ENCODE data around the gene TSPAN9. TPM values are rescaled to one million over a fixed set of nuclear protein-coding genes. Genes with fewer than 3 reads are reported as not detected.

The TSPAN9 gene
- polyA plus RNA-seq, 1 of the 3 experiments (the other 2 are of a cell fraction): 34.9 TPM

DNA sequence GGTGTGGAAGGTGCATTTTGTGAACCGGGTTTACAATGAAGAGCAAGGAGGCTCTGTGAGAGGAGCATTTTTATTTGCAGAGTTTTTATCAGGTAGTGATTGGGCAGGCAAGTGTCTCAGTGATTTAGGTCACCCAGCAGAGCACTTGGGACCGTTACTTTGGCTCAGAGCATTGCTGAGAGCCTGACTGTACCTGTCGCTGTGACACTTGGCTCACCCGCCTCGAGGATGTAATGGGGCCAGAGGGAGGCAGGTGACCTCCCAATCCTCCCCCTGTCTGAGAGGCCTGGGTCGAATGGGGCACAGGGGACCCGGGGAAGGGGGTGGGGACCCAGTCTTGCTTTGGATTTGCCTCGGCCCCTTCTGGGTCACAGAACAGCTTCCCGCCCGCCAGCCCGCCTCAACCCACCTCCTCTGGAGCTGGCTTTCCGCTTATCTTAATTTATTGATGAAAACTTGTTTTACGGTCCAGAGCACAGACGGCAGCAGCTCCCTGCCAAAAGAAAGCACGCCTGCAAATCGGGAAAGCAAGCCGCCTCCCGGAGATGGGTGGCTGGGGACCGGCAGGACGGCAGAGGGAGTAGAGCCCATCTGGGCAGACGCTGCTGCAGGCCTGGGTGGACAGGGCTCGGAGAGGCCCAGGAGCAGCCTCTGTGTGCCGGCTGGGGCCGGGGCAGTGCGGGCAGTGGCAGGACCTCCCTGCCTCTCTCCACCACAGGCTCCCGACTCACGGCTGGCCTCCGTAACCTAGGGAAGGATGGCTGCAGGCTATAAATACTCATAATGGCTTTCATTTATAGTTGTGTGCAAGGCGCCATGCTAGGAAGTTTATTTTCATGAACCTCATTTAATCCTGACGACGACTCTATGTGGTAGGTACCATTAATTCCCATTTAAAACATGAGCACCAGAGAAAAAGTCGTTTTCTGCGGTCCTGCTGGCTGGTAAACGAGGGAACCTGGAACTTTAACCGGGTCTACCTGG is 187.1 kb downstream of the TSPAN9 start:
- no peaks in the 10 kb centered on the region for H4K20me1 ChIP-seq (ENCODE audit: insufficient read depth)
- TF ChIP-seq GATA2 (CRISPR knock-in tag; IDR thresholded peaks at IDR 0.05) (peak; percentile 63), SMC3 (IDR thresholded peaks at IDR 0.05; ENCODE audit: low read depth, low read length) (peak; percentile 27; the same call in 1 of the 2 replicates), RXRA (IDR thresholded peaks at IDR 0.05; ENCODE audit: borderline replicate concordance, low read depth) (no peak), EP300 (IDR thresholded peaks at IDR 0.05; ENCODE audit: borderline replicate concordance in 1 of 2, low read depth in 1 of 2, low read length in 1 of 2) (peak in 1 of 2 experiments; percentile 30; a peak in 1 of 4 replicates), MXI1 (IDR thresholded peaks at IDR 0.05; ENCODE audit: low read depth, low read length) (peak; percentile 71; the same call in 1 of the 2 replicates), RCOR1 (IDR thresholded peaks at IDR 0.05; ENCODE audit: low read length) (peak; percentile 34; the same call in 1 of the 2 replicates), FOXJ3 (CRISPR knock-in tag; IDR thresholded peaks at IDR 0.05) (no peak), CHD2 (IDR thresholded peaks at IDR 0.05; ENCODE audit: low read length, partially characterized antibody) (peak; percentile 37)
- TF ChIP-seq, protein P1, sequence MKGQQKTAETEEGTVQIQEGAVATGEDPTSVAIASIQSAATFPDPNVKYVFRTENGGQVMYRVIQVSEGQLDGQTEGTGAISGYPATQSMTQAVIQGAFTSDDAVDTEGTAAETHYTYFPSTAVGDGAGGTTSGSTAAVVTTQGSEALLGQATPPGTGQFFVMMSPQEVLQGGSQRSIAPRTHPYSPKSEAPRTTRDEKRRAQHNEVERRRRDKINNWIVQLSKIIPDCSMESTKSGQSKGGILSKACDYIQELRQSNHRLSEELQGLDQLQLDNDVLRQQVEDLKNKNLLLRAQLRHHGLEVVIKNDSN (IDR thresholded peaks at IDR 0.05; ENCODE audit: borderline replicate concordance, low read depth): no peak
- TF ChIP-seq, protein P2, sequence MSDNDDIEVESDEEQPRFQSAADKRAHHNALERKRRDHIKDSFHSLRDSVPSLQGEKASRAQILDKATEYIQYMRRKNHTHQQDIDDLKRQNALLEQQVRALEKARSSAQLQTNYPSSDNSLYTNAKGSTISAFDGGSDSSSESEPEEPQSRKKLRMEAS (IDR thresholded peaks at IDR 0.05; ENCODE audit: low read depth): no peak
- no peak overlapping the region for H3K4me3 ChIP-seq (ENCODE audit: low read depth in 2 of 2, low read length in 1 of 2)
- H3K4me1 ChIP-seq (ENCODE audit: control insufficient read depth in 1 of 2, insufficient read depth in 2 of 2, low read depth in 1 of 2, low read length in 1 of 2): peaks cover 0 to 21% of the 10 kb centered on the region in 2 experiments; a peak in 2 of 4 replicates
- ChIA-PET POLR2A (interaction anchor here (1.2 to 1.6 kb wide), 2 partner anchors 11 to 40 kb away, joined by 3 read pairs; no protein-coding TSS in a partner anchor), CTCF (interaction anchor here (0.7 to 4.3 kb wide), 4 partner anchors 9 to 129 kb away, joined by 3 to 13 read pairs (median 6); no protein-coding TSS in a partner anchor)
- no peaks in the 10 kb centered on the region for H3K27me3 ChIP-seq (ENCODE audit: insufficient read depth)
- H3K9me3 ChIP-seq: no peaks in the 10 kb centered on the region
- H3K4me2 ChIP-seq: no peak overlapping the region
- H3K27ac ChIP-seq (ENCODE audit: low read depth in 2 of 2, low read length in 1 of 2): peak overlapping the region in 1 of 2 experiments; percentile 81; a peak in 2 of 4 replicates
- H3K36me3 ChIP-seq (replicated peaks in 1 of 2; ENCODE audit: control insufficient read depth in 1 of 2, insufficient read depth in 2 of 2, low read length in 1 of 2): no peaks in the 10 kb centered on the region
- no peak overlapping the region for H2AFZ ChIP-seq (ENCODE audit: low read depth)
- no peaks in the 10 kb centered on the region for H3F3A ChIP-seq (replicated peaks; ENCODE audit: insufficient read depth)
- no peaks in the 10 kb centered on the region for H3K79me2 ChIP-seq (ENCODE audit: insufficient read depth)
- H3K9ac ChIP-seq: no peak overlapping the region
- WGBS (ENCODE audit: low lambda C conversion rate): 83% methylated on average over 28 of the region's 35 CpGs
- peak; percentile 93 for DNase-seq
- no peaks in the 10 kb centered on the region for H3K9me2 ChIP-seq

DNA sequence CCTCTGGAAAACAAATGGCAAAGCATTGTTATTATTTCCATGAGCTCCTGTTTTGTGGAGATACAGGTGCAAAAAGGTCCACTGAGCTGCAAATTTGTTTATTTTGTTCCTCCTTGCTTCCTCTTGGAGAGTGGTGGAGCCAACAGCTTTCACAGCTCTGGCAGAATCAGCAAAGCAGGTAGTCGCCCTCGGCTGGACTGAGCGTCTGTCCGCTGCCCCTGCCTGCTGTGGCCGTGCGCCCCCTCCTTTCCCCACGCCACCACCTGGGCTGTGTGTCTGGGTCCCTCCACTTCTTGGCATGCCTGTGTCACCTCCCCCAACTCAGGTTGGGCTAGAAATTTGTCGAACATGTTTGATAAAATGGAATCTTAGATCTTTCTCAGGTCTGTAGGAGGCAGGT is 188.2 kb downstream of the TSPAN9 start:
- no peaks in the 10 kb centered on the region for H3F3A ChIP-seq (replicated peaks; ENCODE audit: insufficient read depth)
- peaks cover 0 to 21% of the 10 kb centered on the region in 2 experiments; a peak in 2 of 4 replicates for H3K4me1 ChIP-seq (ENCODE audit: control insufficient read depth in 1 of 2, insufficient read depth in 2 of 2, low read depth in 1 of 2, low read length in 1 of 2)
- ChIA-PET CTCF (interaction anchor here (1.0 to 4.3 kb wide), 6 partner anchors 11 to 160 kb away, joined by 3 to 32 read pairs (median 4); no protein-coding TSS in a partner anchor), POLR2A (interaction anchor here (1.6 kb wide), 1 partner anchor 10 kb away, joined by 3 read pairs; no protein-coding TSS in a partner anchor)
- no peak overlapping the region for H3K4me3 ChIP-seq (ENCODE audit: low read depth in 2 of 2, low read length in 1 of 2)
- H3K36me3 ChIP-seq (replicated peaks in 1 of 2; ENCODE audit: control insufficient read depth in 1 of 2, insufficient read depth in 2 of 2, low read length in 1 of 2): no peaks in the 10 kb centered on the region
- no peaks in the 10 kb centered on the region for H3K27me3 ChIP-seq (ENCODE audit: insufficient read depth)
- no peaks in the 10 kb centered on the region for H3K79me2 ChIP-seq (ENCODE audit: insufficient read depth)
- no peaks in the 10 kb centered on the region for H3K9me2 ChIP-seq
- H3K9me3 ChIP-seq: no peaks in the 10 kb centered on the region
- 89% methylated on average over 8 of the region's 8 CpGs for WGBS (ENCODE audit: low lambda C conversion rate)
- no peak overlapping the region for H2AFZ ChIP-seq (ENCODE audit: low read depth)
- no peak for DNase-seq
- H3K27ac ChIP-seq (ENCODE audit: low read depth in 2 of 2, low read length in 1 of 2): no peak overlapping the region
- no peaks in the 10 kb centered on the region for H4K20me1 ChIP-seq (ENCODE audit: insufficient read depth)
- no peak overlapping the region for H3K4me2 ChIP-seq
- no peak overlapping the region for H3K9ac ChIP-seq
- TF ChIP-seq, protein P3, sequence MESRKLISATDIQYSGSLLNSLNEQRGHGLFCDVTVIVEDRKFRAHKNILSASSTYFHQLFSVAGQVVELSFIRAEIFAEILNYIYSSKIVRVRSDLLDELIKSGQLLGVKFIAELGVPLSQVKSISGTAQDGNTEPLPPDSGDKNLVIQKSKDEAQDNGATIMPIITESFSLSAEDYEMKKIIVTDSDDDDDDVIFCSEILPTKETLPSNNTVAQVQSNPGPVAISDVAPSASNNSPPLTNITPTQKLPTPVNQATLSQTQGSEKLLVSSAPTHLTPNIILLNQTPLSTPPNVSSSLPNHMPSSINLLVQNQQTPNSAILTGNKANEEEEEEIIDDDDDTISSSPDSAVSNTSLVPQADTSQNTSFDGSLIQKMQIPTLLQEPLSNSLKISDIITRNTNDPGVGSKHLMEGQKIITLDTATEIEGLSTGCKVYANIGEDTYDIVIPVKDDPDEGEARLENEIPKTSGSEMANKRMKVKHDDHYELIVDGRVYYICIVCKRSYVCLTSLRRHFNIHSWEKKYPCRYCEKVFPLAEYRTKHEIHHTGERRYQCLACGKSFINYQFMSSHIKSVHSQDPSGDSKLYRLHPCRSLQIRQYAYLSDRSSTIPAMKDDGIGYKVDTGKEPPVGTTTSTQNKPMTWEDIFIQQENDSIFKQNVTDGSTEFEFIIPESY (IDR thresholded peaks at IDR 0.05; ENCODE audit: borderline replicate concordance, low read depth): no peak
- TF ChIP-seq SIN3A (IDR thresholded peaks at IDR 0.05; ENCODE audit: borderline replicate concordance, low read depth, low read length) (no peak), RCOR1 (IDR thresholded peaks at IDR 0.05; ENCODE audit: low read length) (no peak), EZH2phosphoT487 (IDR thresholded peaks at IDR 0.05; ENCODE audit: borderline replicate concordance, low read depth) (no peak), JUND (IDR thresholded peaks at IDR 0.05) (no peak), TAF1 (IDR thresholded peaks at IDR 0.05; ENCODE audit: borderline replicate concordance, low read depth, low read length) (no peak), ELF1 (IDR thresholded peaks at IDR 0.05) (no peak)
- TF ChIP-seq, protein P4, sequence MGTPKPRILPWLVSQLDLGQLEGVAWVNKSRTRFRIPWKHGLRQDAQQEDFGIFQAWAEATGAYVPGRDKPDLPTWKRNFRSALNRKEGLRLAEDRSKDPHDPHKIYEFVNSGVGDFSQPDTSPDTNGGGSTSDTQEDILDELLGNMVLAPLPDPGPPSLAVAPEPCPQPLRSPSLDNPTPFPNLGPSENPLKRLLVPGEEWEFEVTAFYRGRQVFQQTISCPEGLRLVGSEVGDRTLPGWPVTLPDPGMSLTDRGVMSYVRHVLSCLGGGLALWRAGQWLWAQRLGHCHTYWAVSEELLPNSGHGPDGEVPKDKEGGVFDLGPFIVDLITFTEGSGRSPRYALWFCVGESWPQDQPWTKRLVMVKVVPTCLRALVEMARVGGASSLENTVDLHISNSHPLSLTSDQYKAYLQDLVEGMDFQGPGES (IDR thresholded peaks at IDR 0.05; ENCODE audit: low read depth, low read length): no peak
- TF ChIP-seq, protein P5, sequence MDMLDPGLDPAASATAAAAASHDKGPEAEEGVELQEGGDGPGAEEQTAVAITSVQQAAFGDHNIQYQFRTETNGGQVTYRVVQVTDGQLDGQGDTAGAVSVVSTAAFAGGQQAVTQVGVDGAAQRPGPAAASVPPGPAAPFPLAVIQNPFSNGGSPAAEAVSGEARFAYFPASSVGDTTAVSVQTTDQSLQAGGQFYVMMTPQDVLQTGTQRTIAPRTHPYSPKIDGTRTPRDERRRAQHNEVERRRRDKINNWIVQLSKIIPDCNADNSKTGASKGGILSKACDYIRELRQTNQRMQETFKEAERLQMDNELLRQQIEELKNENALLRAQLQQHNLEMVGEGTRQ (IDR thresholded peaks at IDR 0.05; ENCODE audit: borderline replicate concordance, low read depth, low read length): no peak
- TF ChIP-seq, protein P2 (IDR thresholded peaks at IDR 0.05; ENCODE audit: low read depth): no peak

Data from SK-N-SH (cell line).